ENCODE data around the gene OPRM1.

GRCh38 chr6:154058963-154059680 is 20.1 kb downstream of the OPRM1 start:
- TF ChIP-seq CTCF (IDR thresholded peaks at IDR 0.05; ENCODE audit: low read depth, low read length) (no peak), EZH2phosphoT487 (IDR thresholded peaks at IDR 0.05; ENCODE audit: low read depth) (no peak)

All from OCI-LY3 (cell line).